NCI-H748 treated with DMSO at 0.1 percent for 48 hours (cell line): ENCODE measurements around the gene KCNMA1.

Experiments used
- DNase-seq: peaks from one replicate; lab custom pipeline; 2025; lab: John Stamatoyannopoulos, UW

The KCNMA1 gene

DNA sequence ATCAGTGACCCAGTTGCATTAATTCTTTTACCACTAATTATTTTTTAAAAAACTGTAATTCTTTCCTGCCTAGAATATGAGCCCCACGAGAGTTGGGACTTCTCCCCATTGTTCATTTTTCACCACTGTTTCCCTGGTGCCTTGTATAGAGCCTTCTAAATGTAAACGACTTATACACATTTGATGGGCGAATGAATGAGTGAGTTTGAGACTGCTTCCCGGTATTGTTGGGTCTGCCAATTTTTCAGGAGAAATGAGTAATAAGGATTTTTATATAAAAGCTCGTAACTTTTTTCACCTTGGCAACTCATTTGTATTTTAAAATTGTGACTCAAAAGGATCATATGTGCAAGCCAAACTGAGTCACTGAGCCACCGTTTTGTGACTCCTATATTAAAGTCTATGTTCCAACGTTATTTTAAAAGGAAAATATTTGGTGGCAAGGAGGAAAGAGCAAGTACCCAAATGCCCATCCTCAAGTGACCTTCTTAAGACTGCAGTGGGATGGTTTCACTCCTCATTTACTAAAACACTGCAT lies 621.3 kb downstream of the KCNMA1 start:
- no peak for DNase-seq

DNA sequence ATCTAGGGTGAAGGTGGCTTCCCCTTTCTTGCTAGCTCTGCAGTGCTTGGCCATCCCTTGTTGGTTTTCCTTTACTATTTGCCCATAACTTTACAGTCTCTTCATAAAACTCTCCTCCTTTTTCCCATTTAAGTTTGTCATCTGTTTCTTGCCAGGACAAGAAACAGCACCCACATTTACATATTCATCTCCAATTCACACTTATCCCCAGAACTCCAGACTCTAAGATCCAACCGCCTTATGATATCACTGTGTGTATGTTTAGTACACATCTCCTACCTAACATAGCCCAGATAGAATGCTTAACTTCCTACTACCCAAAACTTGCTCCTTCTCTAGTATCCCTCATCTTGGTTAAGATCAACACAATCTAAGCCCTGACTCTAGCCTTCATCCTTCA lies 622.2 kb downstream of the KCNMA1 start:
- no peak for DNase-seq

DNA sequence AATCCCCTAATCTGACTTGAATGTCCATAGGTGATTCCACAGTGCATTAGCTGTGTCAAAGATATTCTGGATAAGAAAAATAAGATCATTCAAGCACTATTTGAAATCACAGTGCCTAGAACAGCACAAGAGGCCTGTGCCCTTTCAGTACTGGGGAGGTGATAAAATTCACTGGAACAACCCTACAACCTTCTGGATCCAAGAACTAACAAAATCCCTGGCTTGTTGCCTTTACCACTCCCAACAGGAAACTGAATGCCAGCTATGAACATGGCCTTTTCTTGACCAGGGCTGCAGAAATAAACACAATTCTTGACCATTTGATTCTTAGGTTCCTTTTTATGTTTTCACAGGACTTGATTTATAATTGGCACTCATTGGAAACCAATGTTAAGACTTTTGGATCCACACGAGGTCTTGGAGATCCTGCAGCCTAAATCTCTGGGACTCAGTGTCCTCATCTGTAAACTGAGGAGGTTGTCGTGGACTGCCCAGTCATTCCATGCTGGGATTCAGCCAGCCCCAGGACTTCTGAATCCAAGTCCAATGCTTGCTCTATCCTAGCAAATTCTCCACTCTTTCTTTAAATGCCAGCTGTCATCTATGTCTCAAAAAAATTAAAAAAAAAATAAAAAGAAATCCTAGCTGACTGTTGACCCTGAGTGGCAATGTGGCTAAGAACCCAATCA lies 624.7 kb downstream of the KCNMA1 start:
- no peak for DNase-seq

DNA sequence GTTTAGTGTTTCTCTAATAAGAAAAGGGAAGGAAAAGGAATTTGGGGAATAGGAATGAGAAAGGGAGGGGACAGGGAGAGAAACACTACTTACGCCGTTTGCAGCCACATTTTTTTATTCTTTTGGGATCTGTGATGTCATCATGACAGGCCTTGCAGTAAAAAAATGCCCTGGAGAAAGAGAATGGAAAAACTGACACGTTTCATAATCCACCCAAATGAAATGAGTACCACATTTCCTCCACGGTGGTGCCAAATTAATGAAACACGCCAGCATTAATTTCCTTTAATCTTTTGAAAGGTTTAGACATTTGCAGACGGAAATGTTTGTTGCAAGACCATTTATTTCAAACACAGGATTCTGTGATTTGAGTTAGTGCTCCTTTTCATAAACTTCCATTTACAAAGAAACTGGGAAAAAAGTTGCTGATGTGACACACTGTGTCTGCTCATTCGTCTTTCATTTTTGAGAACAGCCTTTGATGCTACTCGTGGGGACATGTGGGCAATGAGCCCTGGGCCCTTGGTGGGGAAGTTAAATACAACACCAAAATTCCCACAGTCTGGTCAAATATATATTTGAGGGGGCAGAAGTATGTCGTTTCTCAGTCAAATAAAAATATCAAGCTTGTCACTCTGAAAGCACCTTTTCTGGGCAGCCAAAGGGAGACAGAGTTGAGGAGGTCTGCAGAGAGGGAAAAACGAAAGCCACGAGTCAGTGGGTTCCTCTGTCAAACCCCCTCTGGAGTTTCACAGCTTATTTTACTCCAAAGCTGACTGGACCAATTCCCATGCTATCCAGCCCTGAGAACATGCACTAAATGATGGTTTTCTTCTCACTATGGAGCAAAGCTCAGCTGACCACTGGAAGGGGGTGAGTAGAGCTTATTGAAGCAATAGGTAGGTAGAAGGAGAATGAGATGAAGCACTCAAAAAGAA lies 625.5 kb downstream of the KCNMA1 start:
- DNase-seq: no peak

DNA sequence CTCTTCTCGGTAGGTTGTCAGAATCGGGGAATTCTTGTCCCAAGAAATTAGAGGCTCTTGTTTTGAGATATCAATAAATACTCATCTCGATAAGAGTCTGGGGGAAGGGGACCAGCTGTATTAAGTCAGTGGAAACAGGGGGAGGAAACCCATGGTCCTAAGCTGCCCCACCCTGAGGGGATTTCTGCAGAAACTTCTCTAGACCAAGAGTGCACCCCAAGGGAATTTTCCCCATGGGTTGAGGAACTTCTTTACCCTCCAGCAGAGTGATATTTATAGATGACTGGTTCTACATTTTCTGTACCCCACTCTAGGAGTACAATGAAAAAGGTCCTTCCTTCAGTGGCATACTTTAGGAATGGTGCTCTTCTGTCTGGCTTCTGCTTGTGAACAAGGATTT lies 627.2 kb downstream of the KCNMA1 start:
- no peak for DNase-seq

DNA sequence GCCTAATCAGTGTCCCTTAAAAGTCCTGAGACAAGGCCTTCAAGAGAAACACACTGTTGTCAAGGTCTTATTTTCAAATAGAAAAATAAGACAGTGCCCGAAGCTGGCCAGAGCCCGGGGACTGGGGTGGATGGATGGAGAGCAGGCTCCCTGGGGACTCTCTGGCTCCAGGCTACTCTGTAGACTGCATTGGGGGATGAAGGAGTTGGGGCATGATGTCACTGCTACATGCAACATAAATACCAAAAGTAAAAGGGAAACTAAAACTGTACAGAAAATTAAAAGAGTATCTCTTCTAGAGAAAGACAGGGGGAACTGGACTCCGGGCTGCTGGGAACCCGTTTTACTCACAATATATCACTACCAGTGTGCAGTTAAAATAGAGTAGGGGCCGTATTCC lies 629.8 kb downstream of the KCNMA1 start:
- no peak for DNase-seq

DNA sequence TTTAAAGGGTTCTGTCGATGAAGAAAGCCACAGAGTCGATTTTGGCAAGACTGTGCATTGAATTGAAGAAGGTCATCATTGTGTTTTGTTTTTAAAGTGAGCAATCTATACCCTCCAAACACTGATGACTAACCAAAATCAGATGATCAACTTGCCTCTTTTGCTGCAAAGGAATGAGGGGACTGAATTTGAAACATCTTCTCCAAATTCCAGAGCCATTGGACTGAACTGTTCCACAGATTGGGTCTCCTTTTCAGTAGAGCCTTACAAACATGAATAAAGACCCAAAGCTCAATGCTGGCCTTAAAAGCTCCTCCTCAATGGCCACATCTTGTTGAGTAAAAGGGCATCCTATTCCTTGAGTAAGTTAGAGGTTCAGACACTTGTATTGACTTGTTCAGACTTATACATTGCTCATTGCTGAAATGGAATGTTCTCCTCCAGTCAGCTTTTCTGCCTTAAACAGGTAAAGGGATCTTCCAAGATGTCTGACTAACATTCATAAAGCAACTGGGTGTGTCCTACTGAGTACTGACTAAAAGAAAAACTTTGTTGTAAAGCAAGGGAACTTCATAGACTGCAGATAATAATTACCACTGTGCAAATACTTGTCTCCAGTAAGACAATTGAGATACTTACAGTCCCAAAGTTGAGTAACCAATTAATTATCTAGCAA lies 630.6 kb downstream of the KCNMA1 start:
- no peak for DNase-seq

DNA sequence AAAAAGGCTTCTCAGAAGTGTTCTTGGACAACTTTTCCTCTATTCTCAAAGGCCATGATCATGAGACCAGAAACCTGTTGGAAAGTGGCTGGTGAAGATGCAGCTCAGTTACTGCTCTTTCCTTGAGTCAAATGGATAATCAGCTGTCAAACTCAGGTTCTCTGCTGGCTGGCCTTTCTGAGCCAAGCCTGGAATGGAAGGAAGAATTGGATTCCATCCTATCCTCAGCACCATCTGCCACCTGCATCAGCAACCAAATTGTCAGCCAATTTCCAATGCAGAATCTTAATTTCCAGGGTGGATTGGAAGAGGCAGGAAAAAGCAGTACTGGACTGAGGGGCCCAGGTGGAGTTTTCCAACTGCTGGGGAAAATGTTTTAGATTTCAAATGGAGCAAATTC lies 631.7 kb downstream of the KCNMA1 start:
- no peak for DNase-seq

DNA sequence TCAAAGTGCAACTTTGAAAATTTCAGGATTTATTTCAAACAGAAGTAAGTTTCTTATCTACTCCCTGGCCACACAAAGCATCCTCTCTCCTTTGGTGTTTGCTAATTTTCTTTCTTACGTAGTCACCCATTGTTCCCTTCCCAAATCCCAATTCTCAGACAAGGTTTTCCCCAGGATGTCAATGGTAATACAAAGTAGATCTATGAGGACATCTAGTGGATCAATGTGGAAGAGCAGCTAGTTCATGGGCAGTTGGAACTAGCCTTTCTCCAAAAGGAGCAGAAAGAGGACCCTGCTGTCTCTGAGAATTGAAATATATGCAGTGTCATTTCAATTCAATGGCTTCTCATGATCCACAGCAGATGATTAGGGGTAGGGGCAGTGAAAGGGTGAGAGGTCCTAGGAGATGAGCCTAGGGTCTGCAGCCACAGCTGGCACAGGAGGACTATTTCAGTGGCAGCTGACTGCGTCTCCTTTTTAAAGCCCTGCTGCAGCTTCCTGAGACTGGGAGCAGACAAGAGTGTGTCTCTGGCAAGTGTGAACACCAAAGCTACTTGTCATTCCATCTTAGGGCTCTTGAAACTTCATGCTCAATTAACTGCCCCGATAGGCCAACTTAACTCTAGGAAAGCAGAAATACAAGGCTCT lies 632.6 kb downstream of the KCNMA1 start:
- DNase-seq: peak; percentile 55

DNA sequence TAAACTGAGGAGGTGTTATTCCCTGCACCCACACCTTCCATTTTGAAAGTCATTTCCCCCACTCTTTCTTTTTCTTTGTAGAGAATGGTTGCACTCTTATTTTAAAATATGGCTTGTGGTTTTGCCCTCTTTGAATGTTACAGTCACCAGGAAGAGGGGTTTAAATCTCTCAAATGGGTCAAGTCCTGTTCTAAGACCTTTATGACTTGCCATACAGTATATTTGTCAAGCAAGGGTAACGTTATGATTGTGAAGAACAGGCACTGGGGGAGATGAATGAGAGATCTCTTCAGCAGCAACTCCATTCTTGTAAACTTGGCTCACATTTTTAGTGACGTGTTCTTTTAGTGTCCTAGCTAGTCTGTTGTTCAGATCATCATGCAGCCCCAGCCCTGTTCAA lies 634.7 kb downstream of the KCNMA1 start:
- DNase-seq: no peak

DNA sequence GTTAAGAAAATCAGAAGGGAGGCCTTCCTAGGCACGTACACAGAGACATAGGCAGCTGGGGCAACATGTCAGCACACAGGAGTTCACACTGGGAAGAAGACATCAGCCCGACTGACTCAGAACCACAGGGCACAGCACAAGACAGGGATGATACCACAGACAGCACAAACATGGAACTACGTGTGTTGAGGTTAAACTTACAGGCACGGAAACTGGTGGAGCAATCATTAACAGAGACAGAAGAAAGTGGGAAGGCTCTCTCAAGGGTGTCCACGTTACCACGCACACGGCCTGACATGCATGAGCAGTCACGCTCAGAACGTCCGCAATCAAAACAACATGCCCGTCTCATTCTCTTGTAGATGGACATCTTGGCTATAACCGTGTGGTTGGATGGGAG lies 636.4 kb downstream of the KCNMA1 start:
- no peak for DNase-seq

DNA sequence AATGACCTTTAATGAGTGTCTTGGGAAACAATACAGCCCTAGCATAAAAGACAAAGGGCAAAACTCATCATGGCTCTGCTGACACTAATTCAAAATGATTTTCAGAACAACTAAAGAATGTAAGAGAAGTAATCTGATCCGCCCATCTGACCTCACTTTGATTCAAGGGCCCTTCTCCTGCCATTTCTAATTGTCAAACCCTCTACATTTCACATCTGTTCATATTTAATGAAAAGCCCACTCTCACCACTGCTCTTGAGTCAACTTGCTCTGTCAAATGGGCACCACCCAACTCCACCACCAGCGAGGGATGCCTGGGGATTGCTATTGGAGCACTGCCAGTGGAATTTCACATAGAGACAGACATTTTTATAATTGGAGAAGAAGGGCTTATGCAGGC lies 639.2 kb downstream of the KCNMA1 start:
- DNase-seq: peak; percentile 99

DNA sequence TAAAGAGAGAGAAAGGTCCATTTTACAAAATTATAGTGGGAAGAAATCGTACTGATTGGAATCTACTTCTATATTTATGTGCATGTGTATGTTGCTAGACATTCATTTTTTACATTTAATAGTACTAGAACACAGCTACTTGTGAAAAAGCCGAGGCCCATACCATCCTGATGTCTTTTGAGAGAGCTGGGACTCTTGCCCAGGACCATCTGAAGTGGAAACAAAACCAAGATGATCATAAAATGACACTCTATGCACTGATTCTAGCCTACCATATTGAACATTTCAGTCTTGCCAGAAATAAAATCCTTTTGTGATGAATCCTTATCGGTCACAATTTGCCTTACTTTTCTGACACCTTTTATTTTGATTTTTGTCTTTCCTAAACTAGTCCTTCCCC lies 640.0 kb downstream of the KCNMA1 start:
- DNase-seq: no peak

DNA sequence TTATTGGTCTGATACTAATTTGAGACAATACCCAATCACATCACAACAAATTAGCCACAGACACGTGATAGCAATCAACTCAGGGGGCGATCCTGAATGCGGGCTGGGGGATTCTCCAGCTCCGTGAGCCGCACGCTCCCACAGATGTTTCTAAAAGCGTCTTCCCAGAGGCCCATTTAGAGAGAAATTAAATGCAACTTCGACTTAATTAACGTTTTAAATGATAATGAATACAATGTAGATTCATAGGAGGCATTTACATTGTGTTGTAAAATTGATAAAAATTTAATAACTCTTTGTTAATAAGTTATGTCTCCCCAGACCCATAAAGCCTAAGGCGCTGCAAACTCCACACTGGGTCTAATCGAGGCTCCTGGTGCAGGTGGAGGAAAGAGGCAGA lies 642.6 kb downstream of the KCNMA1 start:
- DNase-seq: no peak

DNA sequence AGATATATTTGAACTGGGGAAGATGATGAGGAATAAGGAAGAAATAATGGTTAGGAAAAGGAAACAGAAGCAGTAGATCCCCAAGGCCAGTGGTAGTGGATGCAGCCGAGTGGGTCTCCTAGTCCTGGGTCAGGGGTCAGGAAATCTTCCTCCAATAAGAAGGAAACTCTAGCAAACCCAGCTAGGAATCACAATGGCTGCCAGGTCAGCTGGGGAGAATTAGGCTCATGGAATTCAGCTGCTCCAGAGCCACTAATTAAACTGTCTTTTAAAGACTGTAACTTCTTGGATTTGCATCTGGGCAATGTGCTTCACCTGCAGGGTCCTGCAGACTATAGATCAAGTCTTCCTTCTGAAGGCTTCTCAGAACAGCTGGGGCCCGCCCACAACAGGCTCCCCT lies 644.4 kb downstream of the KCNMA1 start:
- DNase-seq: no peak

DNA sequence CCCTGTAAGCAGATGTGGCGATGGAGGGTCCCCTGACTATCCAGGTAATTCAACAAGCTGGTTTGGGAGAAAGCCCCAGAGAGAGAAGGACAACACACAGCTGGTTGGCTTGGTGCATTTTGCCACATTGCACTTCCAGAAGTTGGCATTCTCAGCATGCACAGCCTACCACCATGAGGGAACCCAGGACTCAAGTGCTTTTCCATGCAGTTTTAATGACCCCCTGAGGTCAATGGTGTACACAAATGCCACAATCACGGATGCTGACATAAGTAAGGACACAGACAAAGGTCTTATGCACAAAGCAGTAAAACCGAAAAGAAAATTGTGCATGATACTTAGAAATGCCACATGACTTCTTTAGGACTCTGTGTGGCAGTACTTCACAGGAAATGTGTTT lies 645.1 kb downstream of the KCNMA1 start:
- DNase-seq: no peak

DNA sequence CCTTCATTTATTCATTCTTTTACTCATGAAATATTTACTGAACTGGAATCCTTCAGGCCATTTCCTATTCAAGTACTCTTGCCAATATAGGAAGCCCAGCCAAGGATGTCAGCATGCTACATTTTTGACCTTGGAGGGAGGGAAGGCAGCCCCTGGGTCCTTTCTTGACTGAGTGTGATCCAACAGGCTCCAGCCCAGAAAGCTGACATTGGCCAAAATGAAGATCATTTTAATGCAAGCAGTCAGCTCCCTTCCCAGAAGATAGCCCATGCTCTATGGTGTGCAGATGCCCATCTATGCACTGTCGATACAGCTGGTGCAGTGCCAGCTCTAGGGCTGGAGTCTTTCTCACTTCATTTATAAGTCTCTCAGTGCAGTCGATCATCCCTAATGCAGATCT lies 646.0 kb downstream of the KCNMA1 start:
- DNase-seq: no peak

DNA sequence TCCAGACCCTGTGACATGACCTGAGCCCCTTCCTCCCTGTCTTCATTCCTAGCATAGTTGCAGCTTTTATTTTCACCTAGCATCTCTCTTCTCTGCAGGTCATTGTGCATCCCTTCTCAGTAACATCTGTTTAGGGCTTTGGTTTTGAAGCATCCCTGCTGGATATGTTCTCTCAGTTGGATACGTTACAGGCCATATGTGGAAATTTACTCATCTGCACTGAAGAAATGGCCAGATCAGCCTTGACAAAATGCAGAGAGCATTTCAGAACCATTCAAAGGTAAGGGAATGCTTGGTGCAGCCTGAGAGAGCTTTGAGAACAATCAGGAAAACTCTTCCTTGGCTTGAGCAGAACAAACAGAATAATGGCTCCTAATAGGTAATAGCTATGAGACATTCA lies 647.0 kb downstream of the KCNMA1 start:
- DNase-seq: no peak

DNA sequence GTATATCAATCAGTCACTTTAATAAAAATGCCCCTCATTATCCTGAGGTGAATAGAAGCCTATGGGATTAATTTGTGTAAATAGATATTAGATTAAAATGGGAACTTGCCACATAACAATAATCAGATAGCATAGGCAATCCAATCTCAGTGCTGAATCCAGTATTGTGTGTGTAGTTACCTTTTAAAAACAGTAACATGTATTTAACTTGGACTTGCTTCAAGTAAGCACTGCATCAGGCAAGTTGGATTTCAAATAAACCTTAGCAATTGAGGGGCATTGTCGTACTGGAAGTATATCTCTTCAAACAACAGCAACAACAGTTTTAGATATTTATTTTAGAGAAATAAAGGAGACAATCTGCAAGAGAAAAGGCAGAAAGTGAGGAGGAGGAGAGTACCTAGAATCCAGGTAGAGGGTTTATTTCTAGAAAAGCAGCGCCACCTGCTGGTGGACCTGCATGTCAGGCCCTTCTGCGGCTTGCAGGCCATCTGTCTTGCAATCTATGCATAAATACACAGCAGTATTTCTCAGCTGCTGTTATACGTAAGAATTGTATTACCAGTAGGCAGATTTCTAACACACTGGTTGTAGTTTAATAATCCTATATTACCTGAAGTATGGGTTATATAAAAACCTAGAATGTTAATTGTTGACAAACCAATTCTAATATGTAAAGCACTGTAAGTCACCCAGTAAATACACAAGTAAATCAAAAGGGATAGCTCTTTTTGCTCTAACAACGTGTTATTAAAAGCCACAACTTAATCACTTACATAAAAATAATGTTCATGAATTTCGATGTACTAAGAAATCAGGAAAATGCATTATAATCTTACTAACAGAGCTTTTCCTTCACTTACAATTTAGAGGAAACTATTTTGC lies 652.8 kb downstream of the KCNMA1 start:
- peak; percentile 59 for DNase-seq

DNA sequence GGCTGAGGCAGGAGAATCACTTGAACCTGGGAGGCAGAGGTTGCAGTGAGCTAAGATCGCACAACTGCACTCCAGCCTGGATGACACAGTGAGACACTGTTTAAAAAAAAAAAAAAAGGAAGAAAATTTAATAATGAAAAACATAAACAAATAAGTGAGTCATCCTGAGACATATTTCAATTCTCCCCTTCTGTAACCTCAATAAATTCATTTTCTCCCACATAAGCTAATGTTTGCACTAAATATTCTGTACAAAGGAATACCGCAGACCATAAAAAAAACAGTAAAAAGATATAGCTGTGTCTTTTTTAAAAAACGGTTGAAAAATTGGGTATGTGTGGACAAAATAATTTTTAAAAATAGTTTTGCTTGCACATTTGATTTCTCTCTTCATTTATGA lies 654.0 kb downstream of the KCNMA1 start:
- no peak for DNase-seq

DNA sequence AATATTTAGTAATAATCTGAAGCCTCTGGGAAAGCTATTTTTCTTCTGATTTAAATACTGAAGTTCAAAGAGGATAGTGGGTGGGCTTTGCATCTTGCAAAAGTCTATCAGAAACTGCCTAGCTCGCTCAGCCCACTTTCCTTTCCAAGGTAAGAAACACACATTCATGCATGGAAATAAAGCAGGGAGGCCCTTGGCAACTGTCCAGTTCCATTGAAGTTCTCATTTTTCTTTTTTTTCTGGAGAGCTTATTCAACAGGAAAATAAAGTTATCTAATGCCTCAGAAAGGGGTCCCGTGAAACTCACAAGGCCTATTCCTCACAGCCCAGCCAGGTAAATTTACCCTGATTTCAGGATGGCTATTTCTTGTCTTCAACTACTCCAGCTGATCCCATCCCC lies 654.9 kb downstream of the KCNMA1 start:
- no peak for DNase-seq
